ENCODE results near the gene CMSS1.
A peak's percentile ranks its signal among the peaks of the same experiment; 100 is the strongest.

The CMSS1 gene

DNA sequence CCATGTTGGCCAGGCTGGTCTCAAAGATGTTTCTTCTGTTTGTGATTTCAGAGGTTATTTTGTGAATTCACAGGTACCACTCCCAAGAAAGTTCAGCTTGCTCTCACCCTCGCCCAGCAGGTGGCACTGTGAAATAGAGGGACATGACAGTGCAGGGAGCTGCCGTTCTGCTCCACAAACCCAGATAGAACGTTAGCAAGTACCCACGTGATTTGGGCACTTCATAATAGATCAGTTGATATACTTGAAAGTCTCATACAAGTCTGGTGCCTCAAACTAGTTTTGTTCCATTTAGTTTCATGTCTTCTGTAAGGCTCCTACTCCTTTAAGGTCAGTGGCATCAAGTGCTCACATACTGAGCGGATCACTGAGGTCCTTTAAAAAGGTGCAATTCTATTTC, 251.2 kb downstream of the CMSS1 start:
- in situ Hi-C loops (cut with HindIII; ENCODE audit: low sequenced_read_pairs): no loop called here
- no peak overlapping the region for H3K4me3 ChIP-seq (ENCODE audit: low read depth, low read length)
- peak; percentile 59 for DNase-seq (ENCODE audit: low read depth)
- TF ChIP-seq, protein P1, sequence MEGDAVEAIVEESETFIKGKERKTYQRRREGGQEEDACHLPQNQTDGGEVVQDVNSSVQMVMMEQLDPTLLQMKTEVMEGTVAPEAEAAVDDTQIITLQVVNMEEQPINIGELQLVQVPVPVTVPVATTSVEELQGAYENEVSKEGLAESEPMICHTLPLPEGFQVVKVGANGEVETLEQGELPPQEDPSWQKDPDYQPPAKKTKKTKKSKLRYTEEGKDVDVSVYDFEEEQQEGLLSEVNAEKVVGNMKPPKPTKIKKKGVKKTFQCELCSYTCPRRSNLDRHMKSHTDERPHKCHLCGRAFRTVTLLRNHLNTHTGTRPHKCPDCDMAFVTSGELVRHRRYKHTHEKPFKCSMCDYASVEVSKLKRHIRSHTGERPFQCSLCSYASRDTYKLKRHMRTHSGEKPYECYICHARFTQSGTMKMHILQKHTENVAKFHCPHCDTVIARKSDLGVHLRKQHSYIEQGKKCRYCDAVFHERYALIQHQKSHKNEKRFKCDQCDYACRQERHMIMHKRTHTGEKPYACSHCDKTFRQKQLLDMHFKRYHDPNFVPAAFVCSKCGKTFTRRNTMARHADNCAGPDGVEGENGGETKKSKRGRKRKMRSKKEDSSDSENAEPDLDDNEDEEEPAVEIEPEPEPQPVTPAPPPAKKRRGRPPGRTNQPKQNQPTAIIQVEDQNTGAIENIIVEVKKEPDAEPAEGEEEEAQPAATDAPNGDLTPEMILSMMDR (IDR thresholded peaks at IDR 0.05; ENCODE audit: low read depth, low read length, missing control alignments): peak; percentile 64

DNA sequence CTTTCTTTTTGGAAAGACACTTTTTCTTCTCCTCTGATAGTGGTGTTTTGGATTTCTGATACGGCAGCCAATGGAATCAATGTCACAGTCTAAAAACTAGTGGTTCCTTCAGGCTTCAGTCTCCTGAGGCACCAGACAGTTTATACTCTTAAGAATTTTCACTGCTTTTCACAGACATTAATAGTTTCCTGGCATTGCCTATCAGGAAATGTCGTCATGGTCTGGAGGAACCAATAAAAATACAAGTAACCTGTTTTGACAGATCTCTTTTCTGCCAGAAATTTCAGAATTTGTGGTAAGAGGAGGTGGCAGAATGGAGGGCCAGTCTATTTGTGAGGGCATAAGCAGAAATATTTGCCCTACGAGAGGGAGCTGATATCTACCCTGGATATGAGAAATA, 251.8 kb downstream of the CMSS1 start:
- no peak overlapping the region for H3K4me3 ChIP-seq (ENCODE audit: low read depth, low read length)
- in situ Hi-C loops (cut with HindIII; ENCODE audit: low sequenced_read_pairs): no loop called here
- no peak for DNase-seq (ENCODE audit: low read depth)
- TF ChIP-seq, protein P1 (IDR thresholded peaks at IDR 0.05; ENCODE audit: low read depth, low read length, missing control alignments): no peak

DNA sequence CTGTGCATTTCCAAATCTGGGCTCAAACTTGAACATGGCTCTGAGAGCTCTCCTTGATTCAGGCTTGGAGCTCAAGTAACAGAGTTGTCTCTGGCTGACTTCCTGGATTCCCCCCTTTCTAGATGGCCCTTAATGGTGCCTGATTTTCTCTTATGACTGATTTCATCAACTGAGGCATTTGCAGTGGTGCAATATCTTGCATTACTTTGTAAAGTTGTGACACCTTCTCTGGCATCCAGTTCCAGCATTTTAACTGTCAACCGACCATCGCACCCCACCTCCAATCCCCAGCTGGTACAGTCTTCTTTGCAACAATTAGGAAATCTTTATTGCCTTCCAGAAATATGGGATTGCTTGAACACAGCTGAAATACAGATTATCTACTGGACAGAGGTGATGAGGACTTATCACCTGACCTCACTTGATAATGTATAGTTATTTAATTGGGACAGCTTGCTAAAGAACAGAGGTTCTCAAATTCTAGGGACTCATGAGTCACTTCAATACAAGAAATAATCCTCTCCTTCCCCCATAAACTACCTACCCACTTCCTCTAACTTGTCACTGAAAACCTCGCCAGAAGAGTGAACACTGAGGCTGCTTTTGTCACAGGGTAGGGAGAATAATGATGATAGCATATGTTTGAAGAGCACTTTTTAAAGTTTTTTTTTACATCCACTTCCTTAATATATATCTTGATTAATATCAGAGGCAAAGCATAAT, 254.8 kb downstream of the CMSS1 start:
- TF ChIP-seq, protein P1 (IDR thresholded peaks at IDR 0.05; ENCODE audit: low read depth, low read length, missing control alignments): no peak
- no peak overlapping the region for H3K4me3 ChIP-seq (ENCODE audit: low read depth, low read length)
- in situ Hi-C loops (cut with HindIII; ENCODE audit: low sequenced_read_pairs): no loop called here
- no peak for DNase-seq (ENCODE audit: low read depth)

DNA sequence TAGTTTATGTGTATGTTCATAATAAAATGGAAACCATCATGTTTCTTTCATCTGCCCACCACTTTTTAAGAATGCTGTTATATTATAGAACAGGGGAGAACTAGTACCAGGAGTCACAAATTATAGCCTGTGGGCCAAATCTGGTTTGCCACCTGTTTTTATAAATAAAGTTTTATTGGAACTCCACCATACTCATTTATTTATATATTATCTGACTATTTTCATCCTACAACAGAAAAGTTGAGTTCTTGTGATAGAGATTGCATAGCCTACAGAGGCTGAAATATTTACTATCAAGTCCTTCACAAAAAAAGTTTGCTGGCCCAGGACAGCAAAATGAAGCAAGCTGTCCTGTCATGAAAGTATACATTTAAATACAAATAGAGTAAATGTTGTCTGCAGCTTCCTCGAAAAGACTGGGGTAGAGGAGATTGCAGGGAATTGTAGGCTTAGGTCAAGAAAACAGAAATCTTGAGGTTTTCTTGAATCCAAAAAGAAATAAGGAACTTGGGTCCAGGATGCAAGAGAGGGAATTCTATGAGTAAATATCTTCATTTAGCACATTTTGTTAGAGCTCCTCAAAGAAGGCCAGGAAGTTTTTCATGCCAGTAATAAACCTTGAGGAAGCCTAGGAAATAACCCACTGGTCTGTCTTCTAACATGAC, 255.5 kb downstream of the CMSS1 start:
- DNase-seq (ENCODE audit: low read depth): no peak
- TF ChIP-seq, protein P1 (IDR thresholded peaks at IDR 0.05; ENCODE audit: low read depth, low read length, missing control alignments): no peak
- in situ Hi-C loops (cut with HindIII; ENCODE audit: low sequenced_read_pairs): no loop called here
- no peak overlapping the region for H3K4me3 ChIP-seq (ENCODE audit: low read depth, low read length)

DNA sequence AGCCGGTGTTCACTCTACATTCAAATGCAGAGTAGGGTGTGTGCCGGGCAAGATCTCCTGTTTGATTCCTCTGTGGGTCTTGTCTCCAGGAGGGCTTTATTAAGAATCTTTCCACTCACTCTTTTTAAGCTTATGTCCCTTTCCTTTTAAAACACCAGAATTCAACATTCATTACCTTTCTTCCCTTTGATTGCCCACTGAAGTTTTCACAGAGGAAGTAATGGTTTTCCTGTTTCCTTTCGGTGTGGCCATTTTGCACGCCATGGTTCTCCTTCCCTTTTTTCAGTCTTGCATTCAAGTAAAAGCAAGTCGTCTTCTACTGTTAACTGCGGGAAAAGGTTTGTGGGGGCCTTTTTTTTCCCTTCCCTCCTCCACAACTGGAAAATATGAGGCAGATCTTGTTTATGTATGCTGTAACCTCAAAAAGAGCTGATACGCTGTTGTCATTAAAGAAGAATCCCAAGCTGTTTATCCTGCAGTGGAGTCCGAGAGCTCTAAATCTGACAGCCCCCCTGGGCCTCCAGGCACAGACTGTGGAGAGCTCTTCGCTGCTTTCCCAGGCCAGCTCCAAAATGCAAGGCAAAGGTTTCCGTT, 256.1 kb downstream of the CMSS1 start:
- DNase-seq (ENCODE audit: low read depth): peak; percentile 54
- H3K4me3 ChIP-seq (ENCODE audit: low read depth, low read length): no peak overlapping the region
- TF ChIP-seq, protein P1 (IDR thresholded peaks at IDR 0.05; ENCODE audit: low read depth, low read length, missing control alignments): no peak
- in situ Hi-C loops (cut with HindIII; ENCODE audit: low sequenced_read_pairs): no loop called here

DNA sequence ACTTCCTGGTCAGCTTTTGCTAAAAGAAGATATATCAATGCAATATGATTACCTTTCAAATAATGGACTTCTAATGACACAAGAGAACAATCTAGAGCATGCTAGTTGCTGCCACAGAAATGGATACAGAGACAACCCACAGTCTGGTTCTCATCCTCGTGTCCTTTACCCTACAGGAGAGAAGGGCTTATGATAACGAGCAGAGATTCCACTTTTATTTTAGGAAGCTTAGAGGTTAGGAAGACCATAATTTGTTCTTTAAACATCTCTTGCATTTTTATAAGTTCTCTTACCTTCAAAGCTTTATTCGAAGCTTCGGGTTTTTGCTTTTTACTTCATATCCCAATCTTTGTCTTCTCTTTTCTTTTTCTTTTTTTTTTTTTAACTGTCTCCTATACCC, 257.5 kb downstream of the CMSS1 start:
- DNase-seq (ENCODE audit: low read depth): no peak
- in situ Hi-C loops (cut with HindIII; ENCODE audit: low sequenced_read_pairs): no loop called here
- H3K4me3 ChIP-seq (ENCODE audit: low read depth, low read length): no peak overlapping the region
- TF ChIP-seq, protein P1 (IDR thresholded peaks at IDR 0.05; ENCODE audit: low read depth, low read length, missing control alignments): no peak
